HG02759 (cell line): Measurements from ENCODE around the gene ABCB9.

Experiments
- ATAC-seq: cut with Tn5 transposase; IDR thresholded peaks from one replicate; pipeline ENCODE4 v1.9.1; 2021; ENCODE audit warnings: mild to moderate bottlenecking, moderate library complexity; ENCODE audit not compliant: unreplicated experiment

ABCB9 gene

DNA sequence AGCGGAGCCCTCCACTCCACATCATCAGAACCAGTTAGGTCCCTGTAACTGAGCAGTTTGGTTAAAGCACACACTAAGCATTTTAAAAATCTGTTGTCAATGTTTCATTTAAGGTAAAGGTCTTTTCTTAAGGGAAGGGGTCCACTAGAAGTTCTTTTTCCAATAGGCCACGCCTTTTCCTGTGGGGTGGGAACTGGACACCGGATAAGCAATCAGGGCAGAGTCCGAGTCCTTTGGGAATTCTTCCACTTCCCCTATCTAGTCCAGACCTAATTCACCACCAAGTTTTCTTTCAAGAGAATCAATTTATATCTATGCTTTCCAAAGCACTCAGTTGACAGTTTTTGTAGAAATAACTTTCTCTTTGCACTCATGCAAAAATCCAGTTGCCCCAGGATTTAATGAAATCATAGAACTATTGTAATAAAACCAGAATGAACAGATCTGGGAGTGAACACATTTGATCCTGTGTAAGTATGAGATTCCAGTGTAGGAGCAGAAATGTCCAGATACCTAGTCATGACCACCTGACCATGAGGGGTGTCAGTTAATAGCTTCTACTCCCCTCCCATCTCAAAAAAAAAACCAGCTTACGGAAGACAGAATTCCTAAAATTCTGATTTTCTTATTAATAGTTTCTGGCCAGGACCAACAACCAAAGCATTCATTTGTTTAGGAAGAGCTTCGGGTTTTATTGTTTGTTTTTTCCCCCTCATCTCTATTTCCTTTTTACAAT lies 82.0 kb downstream of the ABCB9 start:
- ATAC-seq = no peak

DNA sequence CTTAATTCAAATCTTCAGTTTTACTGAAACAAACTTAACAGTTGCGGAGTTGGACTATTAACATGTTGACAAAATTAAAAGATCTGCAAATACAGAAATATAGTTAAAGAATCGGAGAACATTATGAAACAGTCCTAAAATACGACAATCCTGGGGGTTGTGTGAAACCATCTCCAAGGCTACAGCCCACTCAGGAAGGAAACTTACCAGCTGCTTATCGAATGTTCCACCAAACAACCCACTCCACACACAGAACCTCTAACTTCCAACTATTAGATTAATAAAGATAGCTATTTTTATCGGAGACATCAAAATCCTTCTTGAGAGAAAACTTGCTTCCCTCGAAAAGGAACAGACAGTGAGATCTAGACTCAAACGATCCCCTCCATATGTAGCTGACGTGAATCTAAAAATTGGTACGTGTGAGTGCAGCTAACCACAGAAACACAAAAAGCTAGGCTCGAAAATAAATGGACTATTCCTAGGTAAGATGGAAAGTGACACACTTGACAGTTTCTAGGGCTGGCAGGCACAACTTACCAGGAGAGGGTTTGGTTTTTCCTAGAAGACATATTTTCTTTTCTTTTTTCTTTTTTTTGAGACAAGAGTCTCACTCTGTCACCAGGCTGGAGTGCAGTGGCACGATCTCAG lies 83.2 kb downstream of the ABCB9 start:
- ATAC-seq = no peak

DNA sequence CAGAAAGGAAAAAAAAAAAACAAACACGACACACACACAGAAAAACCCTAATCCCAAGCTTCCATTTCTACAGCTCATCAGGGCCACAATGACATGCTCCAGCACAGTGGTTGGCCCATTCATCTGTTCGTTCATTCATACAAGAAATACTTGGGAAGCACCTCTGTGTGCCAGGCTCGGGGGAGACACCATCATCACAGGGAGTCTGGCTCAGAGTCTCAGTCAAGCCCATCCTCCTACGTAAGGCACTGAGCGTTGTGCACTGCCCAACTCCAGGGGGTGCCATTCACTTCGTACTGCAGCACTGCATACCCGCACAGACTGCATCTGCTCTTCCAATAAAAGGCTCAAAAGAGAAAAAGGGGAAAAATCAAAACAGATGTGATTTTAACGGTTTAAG lies 85.6 kb downstream of the ABCB9 start:
- ATAC-seq = no peak

DNA sequence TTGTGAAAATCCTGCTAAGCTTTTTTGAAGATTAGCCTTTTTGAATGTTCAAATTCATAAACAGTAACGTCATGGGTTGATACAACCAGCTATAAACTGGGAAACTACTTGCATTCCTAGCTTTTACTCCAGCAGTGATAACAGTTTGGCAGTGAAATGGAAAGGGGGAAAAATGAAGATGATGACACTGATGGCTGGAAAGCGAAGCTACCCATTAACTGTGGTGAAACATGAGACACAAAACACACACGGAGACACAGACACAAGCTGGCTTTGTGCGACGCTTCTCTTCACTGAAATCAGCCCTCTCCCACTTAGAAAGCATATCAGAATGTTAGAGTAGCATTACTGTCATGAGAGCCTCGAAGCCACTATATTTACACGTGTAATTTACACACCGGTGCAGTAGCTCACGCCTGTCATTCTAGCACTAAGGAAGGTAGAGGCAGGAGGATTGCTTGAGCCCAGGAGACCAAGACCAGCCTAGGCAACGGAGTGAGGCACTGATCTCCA lies 86.1 kb downstream of the ABCB9 start:
- ATAC-seq = no peak
